DND-41 (cell line): ENCODE results near the gene SMARCD3.

Source experiments
- CTCF ChIP-seq: IDR thresholded peaks from 2 replicates; pipeline ENCODE4 v1.5.1; 2012; ENCODE audit warnings: borderline replicate concordance, low read length, moderate library complexity, mild to moderate bottlenecking; ENCODE audit not compliant: poor library complexity, severe bottlenecking; ENCODE audit errors: extremely low read depth
- EZH2 ChIP-seq: IDR thresholded peaks from 3 replicates; pipeline ENCODE4 v1.6.1; 2012; ENCODE audit warnings: borderline replicate concordance, low read depth, mild to moderate bottlenecking, moderate library complexity, low read length, inconsistent platforms; ENCODE audit not compliant: severe bottlenecking

GRCh38 chr7:151274936-151275812, 26.7 kb upstream of the SMARCD3 start:
- no peak for TF ChIP-seq CTCF
- TF ChIP-seq EZH2: no peak
